ENCODE measurements around the gene PFKFB2. TPM values are rescaled to one million over a fixed set of nuclear protein-coding genes. Genes with fewer than 3 reads are reported as not detected.

The PFKFB2 gene
- 5.6 and 11.0 TPM in 2 replicates for total RNA-seq

DNA sequence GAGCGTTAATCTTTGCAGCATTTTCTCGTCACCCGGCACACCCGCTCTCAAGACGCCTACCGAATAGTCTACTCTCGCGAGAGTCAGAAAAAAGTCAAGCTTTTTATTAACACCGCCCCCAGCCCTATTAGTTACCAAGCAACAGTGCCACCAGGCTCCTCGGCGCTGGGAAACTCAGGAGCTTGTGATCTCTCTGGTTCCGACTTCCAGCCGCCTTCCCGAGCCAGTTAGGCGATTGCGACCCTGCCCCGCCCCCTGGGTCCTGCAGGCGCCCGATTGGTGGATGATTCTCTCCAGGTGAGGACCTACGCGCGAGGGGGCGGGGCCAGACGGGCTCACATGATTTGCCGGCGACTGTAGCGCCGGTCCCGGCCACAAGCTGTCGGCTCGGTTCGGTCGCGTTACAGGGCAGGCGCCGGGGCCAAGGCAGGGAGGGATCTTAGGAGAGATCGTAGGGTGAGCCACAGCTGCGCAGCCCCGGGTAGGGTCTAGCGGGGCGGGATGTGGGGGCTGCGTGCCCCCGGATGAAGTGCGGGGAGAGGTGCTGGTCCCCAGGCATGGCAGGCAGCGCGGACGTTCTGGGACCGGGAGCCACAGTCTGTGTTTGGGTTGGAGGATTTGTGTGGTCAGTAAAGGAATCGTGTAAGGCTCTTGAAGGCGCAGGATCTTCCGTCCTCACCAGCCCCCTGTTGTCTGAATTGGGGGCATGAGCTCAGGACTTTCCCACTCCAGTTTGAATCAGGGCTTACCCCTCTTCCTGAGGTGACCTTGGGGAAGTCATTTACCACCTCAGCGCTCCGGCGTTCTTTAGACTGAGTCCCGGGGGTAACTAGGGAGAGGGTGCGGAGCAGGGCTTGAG is at the start of gene PFKFB2:
PFKFB2 (plus strand) TSS at position 365 of the 859 bp plus-strand sequence. CDS start 1,443 bp downstream, outside the sequence.

DNA sequence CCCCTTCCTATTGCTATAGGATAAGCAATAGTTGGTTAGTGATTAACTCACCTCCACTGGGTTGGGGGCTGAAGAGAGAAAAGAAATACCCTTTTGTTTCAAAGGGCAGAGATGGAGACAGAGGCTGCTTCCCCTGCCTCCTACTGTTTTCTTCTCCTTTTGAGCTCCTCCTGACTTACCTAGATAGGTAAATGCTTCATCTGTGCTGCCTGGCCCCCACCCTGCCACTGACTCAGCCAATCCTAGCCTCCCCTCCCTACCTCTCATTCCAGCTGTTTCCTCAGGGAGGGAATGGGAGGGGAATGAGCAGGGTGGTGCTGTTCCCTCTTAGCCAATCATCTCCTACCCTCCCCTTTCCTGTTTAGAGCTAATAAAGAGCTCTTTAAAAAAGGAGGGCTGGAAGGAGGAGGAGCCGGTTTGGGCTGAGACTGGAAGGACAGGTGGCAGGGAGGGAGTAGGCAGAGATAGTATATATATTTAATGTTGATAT is 20.5 kb upstream of the PFKFB2 start, which contains the start of gene C1orf116:
C1orf116 (minus strand) TSS at position 229 of the 490 bp plus-strand sequence. CDS start 5,158 bp downstream, outside the sequence.

DNA sequence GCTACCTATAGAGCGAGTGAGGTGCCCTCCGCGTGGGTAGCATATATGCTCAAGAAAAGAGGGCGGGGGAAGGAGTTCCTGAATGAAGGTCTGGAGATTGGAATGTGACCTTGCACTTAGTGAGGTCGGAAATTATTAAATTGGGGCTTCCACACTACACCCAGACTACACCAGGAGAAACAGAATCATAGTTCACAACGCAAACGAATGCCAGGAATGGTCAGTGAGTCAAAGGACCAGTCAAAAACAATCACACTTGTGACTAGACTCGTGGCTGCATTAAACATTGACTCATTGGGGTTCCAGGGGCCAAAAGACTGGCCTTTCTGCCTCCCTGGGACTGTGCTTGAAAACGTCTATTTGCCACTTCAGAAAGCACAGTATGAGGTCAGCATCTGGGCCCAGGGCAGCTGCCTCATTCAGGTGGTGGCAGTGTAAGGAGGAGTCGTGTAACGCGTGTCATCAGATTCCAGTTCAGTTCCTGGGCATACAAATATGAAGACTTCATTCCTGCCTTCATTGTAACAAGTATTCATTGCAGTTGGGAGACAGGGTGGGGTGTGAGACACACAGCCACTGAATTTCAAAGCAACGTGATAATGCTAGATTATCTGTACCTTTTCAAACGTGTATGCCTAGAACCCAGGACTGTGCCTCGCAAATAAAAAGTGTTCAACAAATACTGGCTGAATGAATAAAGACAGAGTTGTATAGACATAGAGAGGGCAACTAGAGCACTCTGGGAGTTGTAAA is 1.7 kb upstream of the PFKFB2 start, which contains the start of gene YOD1:
YOD1 (minus strand) TSS at position 18 of the 753 bp plus-strand sequence. CDS start 178 bp downstream, outside the sequence.

DNA sequence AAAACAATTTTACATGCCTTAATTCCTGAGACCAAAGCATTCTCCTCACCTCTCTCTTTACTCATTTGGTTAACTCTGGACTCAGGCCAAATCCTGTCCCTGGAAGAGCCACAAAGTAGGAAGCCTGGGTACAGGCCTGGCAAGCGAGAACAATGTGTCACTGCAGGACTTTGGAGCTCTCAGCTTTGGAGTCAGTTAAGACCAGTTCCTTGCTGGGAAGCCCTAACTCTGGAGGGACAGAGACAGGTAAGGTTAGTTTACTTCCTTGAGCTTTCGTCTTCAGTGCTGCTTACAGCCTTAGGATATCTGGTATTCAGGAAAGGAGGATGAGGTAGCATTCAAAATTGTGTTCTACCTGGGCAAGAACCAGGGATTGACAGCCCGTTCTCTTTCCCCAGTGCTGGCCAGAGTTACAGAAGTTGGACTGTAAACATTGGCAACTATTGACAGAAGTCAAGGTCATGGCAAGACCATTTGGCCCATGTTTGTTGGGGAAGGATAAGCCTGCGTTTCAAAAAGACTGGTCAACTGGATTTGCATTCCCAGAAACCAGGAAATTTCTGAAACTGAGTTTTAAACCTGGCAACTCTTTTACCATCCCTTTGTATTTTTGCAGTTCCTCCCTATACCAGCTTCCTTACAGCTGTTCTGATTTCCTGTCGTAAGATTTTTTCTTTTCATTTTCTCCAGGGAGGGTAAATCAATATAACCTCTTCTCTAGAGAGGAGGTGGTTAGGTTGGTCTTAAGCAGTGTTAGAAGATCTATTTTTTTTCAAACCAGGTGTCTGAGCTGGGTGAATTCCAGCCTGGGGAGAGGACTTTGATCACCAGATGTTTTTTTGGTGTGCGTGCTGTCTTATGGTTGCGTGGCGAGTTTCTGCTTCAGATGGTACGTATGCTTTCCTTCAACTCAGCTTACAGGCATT is 35.9 kb downstream of the PFKFB2 start, which contains the start of gene C4BPB:
C4BPB (plus strand) TSS at position 160 of the 926 bp plus-strand sequence; CDS start at position 832, 672 bp downstream.

DNA sequence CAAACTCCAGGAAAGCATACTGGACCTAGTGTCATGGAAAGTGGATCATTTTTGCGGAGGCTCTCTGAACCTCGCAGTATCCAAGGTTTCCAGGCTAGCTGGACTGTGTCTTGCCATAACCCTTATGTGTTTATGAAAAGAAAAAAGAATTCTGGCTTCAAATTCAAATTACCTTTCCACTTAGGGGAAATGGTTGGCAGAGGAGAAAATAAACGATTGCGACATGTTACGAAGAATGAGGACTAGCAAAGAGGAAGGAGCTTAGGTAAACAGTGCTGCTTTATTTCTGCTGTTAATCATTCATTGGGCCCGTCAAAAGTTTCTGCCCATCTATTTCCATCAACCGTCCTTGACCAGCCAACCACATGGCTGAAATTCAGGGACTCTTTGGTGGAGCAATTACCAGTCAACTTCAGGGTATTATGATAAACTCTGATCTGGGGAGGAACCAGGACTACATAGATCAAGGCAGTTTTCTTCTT is 50.9 kb downstream of the PFKFB2 start, which contains the start of gene C4BPA:
C4BPA (plus strand) TSS at position 342 of the 482 bp plus-strand sequence. CDS start 8,793 bp downstream, outside the sequence.

Other genes starting within 250 kb of the PFKFB2 start
- 0.12 TPM in 1 of 2 replicates, not detected in the other for gene IL20, start 187.7 kb upstream of the PFKFB2 start, total RNA-seq
- gene IL24, start 155.8 kb upstream of the PFKFB2 start, total RNA-seq, result 2.9 and 3.1 TPM in 2 replicates
- 0.11 and 0.37 TPM in 2 replicates for gene FCMR, start 131.3 kb upstream of the PFKFB2 start, total RNA-seq
- gene PIGR, start 106.8 kb upstream of the PFKFB2 start, total RNA-seq, result not detected in 2 replicates
- gene FCAMR, start 82.8 kb upstream of the PFKFB2 start, total RNA-seq, result not detected in 2 replicates
- gene C1orf116, start 20.5 kb upstream of the PFKFB2 start, total RNA-seq, result under 0.01 TPM in 2 replicates
- gene YOD1, start 2.1 kb upstream of the PFKFB2 start, total RNA-seq, result 9.1 and 10.5 TPM in 2 replicates
- gene C4BPB, start 35.6 kb downstream of the PFKFB2 start, total RNA-seq, result not detected in 2 replicates
- gene C4BPA, start 51.0 kb downstream of the PFKFB2 start, total RNA-seq, result not detected in 2 replicates

All from uterine smooth muscle cell (primary cell).